Spinal cord (tissue), 10 donors: Measurements from ENCODE around the gene RAD51AP2. TPM values are rescaled to one million over a fixed set of nuclear protein-coding genes. Genes with fewer than 3 reads are reported as not detected.
A peak's percentile ranks its signal among the peaks of the same experiment; 100 is the strongest.
"Not testable (repeated sequence)": the region's sequence is repeated elsewhere in the genome, so short reads cannot be mapped to it uniquely, and the experiment has no call there.

Experiments used
- DNase-seq, 6 donors: peaks; one replicate each; pipeline versions ENCODE4 v3.0.0 to v3.0.0-alpha.2; 2013 to 2015; ENCODE audit warnings: low spot score in 6 of 6, low read depth in 4 of 6
- H3K27ac ChIP-seq: one replicate; pipeline ENCODE4 v1.5.1; 2013; ENCODE audit warnings: low read depth, low read length, control low read depth
- H3K27me3 ChIP-seq: one replicate; pipeline ENCODE4 v1.6.1; 2013; ENCODE audit warnings: low read length; ENCODE audit not compliant: control insufficient read depth, insufficient read depth
- H3K36me3 ChIP-seq: one replicate; pipeline ENCODE4 v1.6.1; 2013; ENCODE audit warnings: low read length; ENCODE audit not compliant: control insufficient read depth, insufficient read depth
- H3K4me1 ChIP-seq: one replicate; pipeline ENCODE4 v1.6.1; 2013; ENCODE audit warnings: low read length; ENCODE audit not compliant: control insufficient read depth, insufficient read depth
- H3K4me3 ChIP-seq: one replicate; pipeline ENCODE4 v1.5.1; 2013; ENCODE audit warnings: low read depth, low read length, control low read depth
- H3K9me3 ChIP-seq: one replicate; pipeline ENCODE4 v1.6.1; 2013; ENCODE audit warnings: low read length; ENCODE audit not compliant: control insufficient read depth, insufficient read depth
- WGBS: methylation state at CpG from one replicate; pipeline ENCODE4 v1.1.5; 2013; ENCODE audit warnings: missing lambda C conversion rate; ENCODE audit not compliant: insufficient coverage; 5-methylcytosine and 5-hydroxymethylcytosine counted together
- long read RNA-seq, 4 donors: transcript quantifications; one replicate each; lab custom pipeline, GENCODE V29; 2026
- polyA plus RNA-seq, 2 donors: library from polyadenylated mRNA; unstranded; fragments of 120-200 nt; gene quantifications; one replicate each; pipeline ENCODE4 v1.2.1, GENCODE V29; 2013; ENCODE audit not compliant: insufficient read length in 2 of 2
- total RNA-seq, 2 donors: library from RNA; depleted of rRNA in 1 of 2; stranded (reverse); fragments of 120-200 nt in 1 of 2; fragments of >200 nt in 1 of 2; gene quantifications; one replicate each; pipeline versions ENCODE4 v1.2.3 to v1.2.4, GENCODE V29; 2013 to 2014
- donor health status: healthy.

RAD51AP2 gene
- under 1 TPM; 0.22 to 0.69 TPM for total RNA-seq
- polyA plus RNA-seq: 1 to 10 TPM in 1 of 2 donors, under 1 TPM in 1; 0.74 to 1.1 TPM
- long read RNA-seq, donor 1, partial matches to known transcripts: 0 of 1 reads
- long read RNA-seq, donor 1, other reads (novel, unspliced or antisense): 0 of 1 reads
- long read RNA-seq, donor 2: 0 reads
- long read RNA-seq, donor 3: 0 reads
- long read RNA-seq, donor 4: 0 reads

DNA sequence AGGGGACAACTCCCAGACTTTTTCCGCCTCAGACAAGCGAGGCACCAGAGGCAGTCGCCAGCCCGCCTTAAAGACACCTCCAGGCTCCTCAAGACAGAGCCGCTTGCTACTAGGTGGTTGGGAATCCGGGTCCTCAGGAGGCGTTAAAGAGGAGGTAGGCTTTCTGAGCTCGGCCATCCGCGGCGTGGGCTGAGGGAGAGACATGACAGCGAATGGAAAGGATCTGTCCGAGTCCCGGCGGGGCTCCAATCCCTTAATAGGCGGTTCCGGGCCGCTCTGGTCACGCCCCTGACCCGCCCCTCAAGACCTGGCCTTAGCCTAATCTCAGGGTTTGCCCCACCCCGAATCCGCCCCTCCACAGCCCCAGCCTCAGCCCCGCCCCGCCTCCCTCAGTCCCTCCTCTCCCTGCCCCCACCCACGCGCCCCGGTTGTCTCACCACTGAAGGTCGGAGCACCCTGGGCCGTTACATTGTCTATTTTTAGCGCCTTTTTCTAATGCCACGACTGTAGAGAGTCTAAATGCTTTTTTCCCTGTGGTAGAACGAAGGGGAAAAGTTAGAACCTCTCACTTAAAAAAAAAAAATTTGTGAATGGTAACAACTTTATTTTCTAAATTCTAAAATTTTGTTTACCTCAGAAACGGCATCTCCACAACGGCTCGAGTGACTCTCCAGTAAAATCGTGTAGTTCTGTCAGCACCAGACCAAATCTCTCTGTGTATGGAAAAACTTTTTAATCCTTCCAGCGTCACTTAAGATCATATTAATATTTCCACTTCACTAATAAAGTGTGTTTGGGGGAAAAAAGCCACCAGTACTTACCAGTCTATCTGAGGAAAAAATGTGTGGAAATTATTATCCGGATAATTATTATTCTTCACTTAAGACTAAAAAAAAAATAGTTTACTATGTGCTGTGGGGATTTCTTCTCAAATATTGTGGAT is at the start of gene RAD51AP2:
Gene RAD51AP2 (minus strand): TSS at position 229 of the 943 bp plus-strand sequence. CDS start 25 bp downstream, at position 204.
- peak within 1 kb of the TSS; percentile 56 for H3K4me3 ChIP-seq
- H3K27ac ChIP-seq: peak within 1 kb of the TSS; percentile 71
- no peaks in the 10 kb centered on the region for H3K36me3 ChIP-seq
- 0% methylated on average over 17 of the region's 38 CpGs for WGBS
- DNase-seq: peak in 5 of 6 donors; percentile 52 to 92 (median 68)
- H3K4me1 ChIP-seq: no peaks in the 10 kb centered on the region
- H3K27me3 ChIP-seq: no peaks in the 10 kb centered on the region
- no peaks in the 10 kb centered on the region for H3K9me3 ChIP-seq

DNA sequence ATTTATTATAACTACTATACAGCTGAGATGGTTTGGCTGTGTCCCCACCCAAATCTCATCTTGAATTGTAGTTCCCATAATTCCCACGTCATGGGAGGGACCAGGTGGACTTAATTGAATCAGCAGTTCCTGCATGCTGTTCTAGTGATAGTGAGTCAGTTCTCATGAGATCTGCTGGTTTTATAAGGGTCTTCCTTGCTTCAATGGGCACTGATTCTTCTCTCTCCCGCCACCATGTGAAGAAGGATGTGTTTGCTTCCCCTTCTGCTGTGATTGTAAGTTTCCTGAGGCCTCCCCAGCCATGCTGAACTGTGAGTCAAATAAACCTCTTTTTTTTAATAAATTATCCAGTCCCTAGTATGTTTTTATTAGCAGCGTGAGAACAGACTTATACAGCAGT is 47.5 kb upstream of the RAD51AP2 start:
- not testable (repeated sequence) for H3K27me3 ChIP-seq, H3K4me3 ChIP-seq, H3K4me1 ChIP-seq, H3K36me3 ChIP-seq, H3K9me3 ChIP-seq, H3K27ac ChIP-seq, DNase-seq
- WGBS: no CpG with 5 or more reads among the region's 3 CpGs

DNA sequence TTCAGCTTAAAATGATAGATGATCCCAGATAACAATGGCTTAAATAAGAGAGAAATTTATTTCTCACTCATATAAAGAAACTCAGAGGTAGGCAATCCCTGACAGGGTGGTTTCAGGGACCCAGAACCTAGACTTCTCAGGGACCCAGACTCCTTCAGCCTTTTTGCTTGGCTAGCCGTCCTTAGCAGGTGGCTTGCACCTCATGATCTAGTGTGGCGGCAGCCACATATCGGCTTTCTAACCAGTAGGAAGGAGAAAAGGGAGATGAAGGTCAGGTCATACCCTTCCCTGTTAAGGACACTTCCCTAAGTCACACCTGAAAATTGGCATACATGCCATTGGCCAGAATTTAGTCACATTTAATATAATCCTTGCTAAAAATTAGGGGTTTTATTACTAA is 40.6 kb upstream of the RAD51AP2 start:
- no peak for DNase-seq
- 92% methylated on average over 2 of the region's 3 CpGs for WGBS
- Histone ChIP-seq H3K4me3 (no peak overlapping the region), H3K27me3 (no peaks in the 10 kb centered on the region), H3K9me3 (no peaks in the 10 kb centered on the region), H3K36me3 (no peaks in the 10 kb centered on the region), H3K27ac (no peak overlapping the region), H3K4me1 (no peaks in the 10 kb centered on the region)

DNA sequence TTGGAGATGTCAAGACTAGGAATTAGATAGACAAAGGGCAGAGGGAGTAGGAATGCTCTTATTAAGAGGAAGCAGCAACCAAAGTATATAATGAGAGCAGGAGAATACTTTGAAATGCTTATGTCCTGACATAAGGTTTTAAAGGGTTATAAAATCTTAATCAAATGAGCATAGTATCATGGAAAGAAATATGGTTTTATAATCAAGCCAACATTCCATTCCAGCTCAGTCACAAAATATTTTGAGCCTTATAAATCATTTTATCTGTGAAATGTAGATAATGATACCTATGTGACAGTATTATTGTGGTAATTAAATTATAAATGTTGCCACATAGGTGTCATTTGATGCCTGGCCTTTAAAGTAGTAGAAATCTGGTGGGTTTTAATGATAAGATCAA is 39.8 kb upstream of the RAD51AP2 start:
- DNase-seq: no peak
- Histone ChIP-seq H3K27me3 (no peaks in the 10 kb centered on the region), H3K9me3 (no peaks in the 10 kb centered on the region), H3K4me1 (no peaks in the 10 kb centered on the region), H3K27ac (no peak overlapping the region), H3K4me3 (no peak overlapping the region), H3K36me3 (no peaks in the 10 kb centered on the region)

DNA sequence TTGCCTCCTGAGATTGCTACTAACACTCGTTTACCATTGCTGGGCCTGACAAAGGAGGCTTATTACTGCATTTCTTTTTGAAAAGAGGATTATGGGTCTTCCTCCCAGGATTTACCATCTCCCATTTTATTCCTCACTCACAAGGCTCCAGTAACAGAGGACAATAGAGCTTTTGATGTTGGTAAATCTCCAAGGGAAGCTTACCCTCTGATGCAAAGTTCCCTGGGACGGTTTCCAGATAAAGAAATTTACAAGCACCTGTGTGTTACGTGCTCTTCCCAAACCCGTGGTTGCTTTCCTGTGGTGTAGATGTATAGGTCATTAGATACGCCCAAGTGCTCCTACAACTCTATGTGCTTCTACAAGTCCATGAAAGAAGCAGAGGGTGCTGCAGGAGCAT is 39.4 kb upstream of the RAD51AP2 start:
- no CpG with 5 or more reads among the region's 5 CpGs for whole genome bisulfite sequencing
- DNase-seq: no peak

DNA sequence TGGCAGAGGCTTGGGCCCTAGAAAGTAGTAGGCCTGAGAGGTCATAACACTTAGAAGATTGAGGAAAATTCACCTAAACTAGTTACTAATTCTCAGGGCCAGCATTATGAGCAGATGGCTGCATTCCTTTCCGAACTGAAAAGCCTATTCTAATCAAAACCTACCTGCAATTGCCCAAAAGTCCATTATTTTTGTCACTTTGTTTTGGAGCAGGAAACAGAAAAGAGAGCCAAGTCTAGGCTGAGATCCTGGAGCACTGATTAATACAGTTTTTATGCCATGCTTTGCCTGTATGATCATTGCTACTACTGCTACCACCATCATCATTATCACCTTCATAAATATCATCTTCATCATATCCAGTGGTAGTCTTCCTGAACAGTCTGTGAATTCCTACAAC is 36.9 kb upstream of the RAD51AP2 start:
- 100% methylated on average over 1 of the region's 1 CpG for WGBS
- H3K36me3 ChIP-seq: no peaks in the 10 kb centered on the region
- H3K4me3 ChIP-seq: no peak overlapping the region
- DNase-seq: no peak
- no peaks in the 10 kb centered on the region for H3K9me3 ChIP-seq
- H3K27me3 ChIP-seq: no peaks in the 10 kb centered on the region
- H3K27ac ChIP-seq: no peak overlapping the region
- no peaks in the 10 kb centered on the region for H3K4me1 ChIP-seq

More for the DNA sequence above, 39.4 kb upstream of the RAD51AP2 start:
- Histone ChIP-seq H3K4me1 (no peaks in the 10 kb centered on the region), H3K36me3 (no peaks in the 10 kb centered on the region), H3K9me3 (no peaks in the 10 kb centered on the region), H3K27me3 (no peaks in the 10 kb centered on the region), H3K4me3 (no peak overlapping the region), H3K27ac (no peak overlapping the region)

DNA sequence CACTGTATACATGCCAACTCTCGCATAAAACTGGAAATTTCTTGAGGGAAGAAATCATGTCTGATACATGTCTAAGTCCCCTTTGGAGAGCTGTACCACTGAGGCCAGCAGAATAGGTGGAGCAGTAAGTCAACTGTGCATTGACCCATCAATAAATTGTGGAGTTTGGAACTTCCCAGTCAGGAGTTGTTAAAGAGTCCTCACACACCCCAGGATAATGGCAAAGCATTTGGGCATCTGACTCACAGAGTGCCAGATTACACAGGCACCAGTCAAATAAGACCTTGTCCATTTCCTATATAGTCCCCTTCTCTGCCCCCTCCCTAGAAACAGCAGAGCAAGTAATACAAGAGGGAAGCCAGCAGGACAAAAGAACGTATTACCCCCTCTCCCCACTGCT is 32.7 kb upstream of the RAD51AP2 start:
- WGBS: no CpG with 5 or more reads among the region's 2 CpGs

DNA sequence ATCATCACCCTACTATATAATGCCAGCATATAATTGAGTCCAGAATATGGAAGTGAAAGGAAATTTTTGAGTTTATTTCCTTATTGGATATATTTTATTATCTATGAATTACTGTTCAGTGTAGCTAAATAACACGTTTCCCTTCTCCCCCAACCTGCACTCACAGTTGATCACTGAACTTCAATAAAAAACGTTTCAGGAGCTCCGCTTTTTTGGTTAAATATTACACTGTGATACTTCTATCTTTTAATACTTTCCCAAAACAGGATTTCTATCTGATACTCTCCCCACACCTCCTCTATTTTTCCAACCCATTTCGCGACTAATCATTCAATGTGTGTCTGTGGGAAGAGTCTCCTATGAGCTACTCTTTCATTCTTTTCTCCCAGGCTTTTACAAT is 29.5 kb upstream of the RAD51AP2 start:
- H3K36me3 ChIP-seq: no peaks in the 10 kb centered on the region
- no peaks in the 10 kb centered on the region for H3K4me1 ChIP-seq
- H3K9me3 ChIP-seq: no peaks in the 10 kb centered on the region
- H3K27ac ChIP-seq: no peak overlapping the region
- WGBS: 80% methylated on average over 4 of the region's 5 CpGs
- no peak for DNase-seq
- no peak overlapping the region for H3K4me3 ChIP-seq
- H3K27me3 ChIP-seq: no peaks in the 10 kb centered on the region

More for the DNA sequence above, 32.7 kb upstream of the RAD51AP2 start:
- H3K4me1 ChIP-seq: no peaks in the 10 kb centered on the region
- H3K4me3 ChIP-seq: no peak overlapping the region
- no peaks in the 10 kb centered on the region for H3K27me3 ChIP-seq
- no peaks in the 10 kb centered on the region for H3K36me3 ChIP-seq
- no peak for DNase-seq
- no peak overlapping the region for H3K27ac ChIP-seq
- H3K9me3 ChIP-seq: no peaks in the 10 kb centered on the region

DNA sequence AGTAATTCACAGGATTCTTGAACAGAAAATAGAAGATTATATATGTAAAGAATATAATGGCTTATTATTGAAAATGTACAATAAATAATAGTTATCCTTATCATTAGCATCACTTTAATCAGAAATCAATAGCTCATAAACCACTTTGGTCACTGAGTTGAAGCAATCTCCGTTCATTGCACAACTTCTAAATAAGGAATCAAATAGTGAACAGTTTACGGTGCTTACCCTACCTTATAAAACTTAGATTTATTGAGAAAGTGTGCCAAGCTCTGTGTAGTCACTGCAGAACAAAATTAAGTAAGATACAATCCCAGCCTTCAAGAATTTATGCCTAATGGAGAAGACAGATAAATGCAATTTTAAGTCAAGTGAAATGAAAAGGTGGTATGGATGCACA is 29.0 kb upstream of the RAD51AP2 start:
- H3K4me3 ChIP-seq: no peak overlapping the region
- H3K27ac ChIP-seq: no peak overlapping the region
- no peaks in the 10 kb centered on the region for H3K9me3 ChIP-seq
- no CpG with 5 or more reads among the region's 2 CpGs for WGBS
- H3K27me3 ChIP-seq: peaks cover 3% of the 10 kb centered on the region
- DNase-seq: no peak
- H3K4me1 ChIP-seq: no peaks in the 10 kb centered on the region
- no peaks in the 10 kb centered on the region for H3K36me3 ChIP-seq
